Stimulated activated CD4-positive, alpha-beta T cell treated with anti-CD3 and anti-CD28 coated beads, Interleukin-12 subunit alpha, Interleukin-12 subunit beta, amount 100 ng/mL, for 48 hours (primary cell): ENCODE measurements around the gene QPCTL.
"Not testable (repeated sequence)": the region's sequence is repeated elsewhere in the genome, so short reads cannot be mapped to it uniquely, and the experiment has no call there.

Experiments used
- DNase-seq, 3 donors: peaks; one replicate each; pipeline ENCODE4 v3.0.0-alpha.2; 2020; ENCODE audit warnings: low read depth in 2 of 3, low spot score in 1 of 3

QPCTL gene

DNA sequence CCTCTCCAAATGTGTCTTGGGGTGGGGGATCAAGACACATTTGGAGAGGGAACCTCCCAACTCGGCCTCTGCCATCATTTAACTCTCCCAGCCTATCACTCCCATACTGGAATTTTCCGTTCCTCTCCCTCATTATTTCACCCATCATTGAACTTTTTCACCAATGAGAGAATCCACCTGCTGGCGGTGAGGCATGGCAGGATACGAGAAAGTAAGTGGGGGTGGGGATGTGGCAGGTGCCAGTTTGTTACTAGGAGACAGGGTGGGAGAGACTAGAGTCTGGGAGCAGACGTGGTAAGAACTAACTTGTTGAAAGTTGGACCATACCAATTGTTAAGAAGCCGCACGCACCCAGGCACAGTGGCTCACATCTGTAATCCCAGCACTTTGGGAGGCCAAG, 17.5 kb upstream of the QPCTL start:
- DNase-seq, result no peak

DNA sequence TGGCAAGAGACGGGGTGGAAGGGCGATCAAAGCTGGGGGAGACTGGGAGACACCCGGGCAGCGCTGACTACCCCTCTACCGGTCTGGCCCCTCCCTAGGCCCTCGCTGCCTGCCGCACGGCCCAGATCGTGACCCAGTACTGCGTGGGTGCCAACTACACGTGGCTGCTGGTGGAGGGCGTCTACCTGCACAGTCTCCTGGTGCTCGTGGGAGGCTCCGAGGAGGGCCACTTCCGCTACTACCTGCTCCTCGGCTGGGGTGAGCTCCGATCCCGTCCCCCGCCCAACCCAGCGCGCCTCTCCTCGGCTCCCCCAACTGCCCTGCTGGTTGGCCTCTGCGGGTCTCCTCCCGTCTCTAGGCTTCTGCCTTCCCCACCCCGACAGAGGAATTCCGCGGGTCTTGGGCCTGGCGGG, 15.6 kb upstream of the QPCTL start:
- peak in 1 of 3 donors; percentile 32 for DNase-seq

DNA sequence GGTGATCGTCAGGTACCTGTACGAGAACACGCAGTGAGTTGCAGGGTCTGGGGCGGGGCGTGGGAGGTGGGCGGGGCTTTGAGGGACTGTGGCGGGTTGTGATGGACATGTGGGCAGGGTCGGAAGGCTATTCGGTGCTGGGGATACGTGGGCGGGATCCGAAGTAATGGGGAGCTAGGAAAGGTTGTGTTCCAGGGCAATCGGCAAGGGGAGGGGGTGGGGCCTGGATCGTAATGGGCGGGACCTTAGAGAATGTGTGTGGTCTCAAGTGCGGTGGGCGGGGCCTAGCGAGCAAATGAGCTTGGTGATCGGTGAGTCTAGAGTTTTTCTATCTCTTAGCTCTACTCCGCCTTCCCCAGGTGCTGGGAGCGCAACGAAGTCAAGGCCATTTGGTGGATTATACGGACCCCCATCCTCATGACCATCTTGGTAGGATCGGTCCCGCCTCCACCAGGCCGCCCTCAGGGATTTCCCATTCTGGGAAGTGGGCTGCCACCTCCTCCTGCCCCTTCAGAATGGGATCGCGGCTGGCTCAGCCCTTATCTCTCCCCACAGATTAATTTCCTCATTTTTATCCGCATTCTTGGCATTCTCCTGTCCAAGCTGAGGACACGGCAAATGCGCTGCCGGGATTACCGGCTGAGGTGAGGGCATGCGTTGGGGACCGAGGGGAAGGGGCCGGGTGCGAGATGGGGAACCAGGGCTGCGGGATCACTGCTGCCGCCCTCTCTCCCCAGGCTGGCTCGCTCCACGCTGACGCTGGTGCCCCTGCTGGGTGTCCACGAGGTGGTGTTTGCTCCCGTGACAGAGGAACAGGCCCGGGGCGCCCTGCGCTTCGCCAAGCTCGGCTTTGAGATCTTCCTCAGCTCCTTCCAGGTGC, 14.9 kb upstream of the QPCTL start:
- DNase-seq, result peak; percentile 79 to 88 (median 82)

DNA sequence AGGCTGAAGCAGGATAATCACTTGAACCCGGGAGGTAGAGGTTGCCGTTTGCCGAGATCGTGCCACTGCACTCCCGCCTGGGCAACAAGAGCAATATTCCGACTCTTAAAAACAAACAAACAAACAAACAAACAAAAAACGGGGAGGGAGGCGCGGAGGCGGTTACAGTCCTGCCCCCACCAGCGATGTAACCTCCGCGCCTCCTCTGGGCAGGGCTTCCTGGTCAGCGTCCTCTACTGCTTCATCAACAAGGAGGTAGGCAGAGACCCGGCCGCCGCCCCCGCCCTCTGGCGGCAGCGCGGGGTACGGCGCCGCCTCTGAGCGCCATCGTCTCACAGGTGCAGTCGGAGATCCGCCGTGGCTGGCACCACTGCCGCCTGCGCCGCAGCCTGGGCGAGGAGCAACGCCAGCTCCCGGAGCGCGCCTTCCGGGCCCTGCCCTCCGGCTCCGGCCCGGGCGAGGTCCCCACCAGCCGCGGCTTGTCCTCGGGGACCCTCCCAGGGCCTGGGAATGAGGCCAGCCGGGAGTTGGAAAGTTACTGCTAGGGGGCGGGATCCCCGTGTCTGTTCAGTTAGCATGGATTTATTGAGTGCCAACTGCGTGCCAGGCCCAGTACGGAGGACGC, 11.0 kb upstream of the QPCTL start:
- DNase-seq, result peak; percentile 74 to 83 (median 76)

DNA sequence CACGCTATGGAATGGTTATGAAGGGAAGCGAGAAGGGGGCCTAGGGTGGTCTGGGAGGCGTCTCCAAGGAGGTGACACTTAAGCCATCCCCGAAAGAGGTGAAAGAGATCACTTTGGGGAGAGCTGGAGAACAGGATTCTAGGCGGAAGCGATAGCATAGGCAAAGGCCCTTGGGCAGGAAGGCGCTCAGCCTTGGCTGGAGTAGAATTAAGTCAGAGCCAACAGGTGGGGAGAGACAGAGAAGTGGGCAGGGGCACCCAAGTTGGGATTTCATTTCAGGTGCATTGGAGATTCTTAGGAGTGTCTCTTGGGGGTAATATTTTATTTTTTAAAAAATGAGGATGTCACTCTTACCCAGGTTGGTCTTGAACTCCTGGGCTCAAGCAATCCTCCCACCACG, 10.3 kb upstream of the QPCTL start:
- DNase-seq, result no peak

DNA sequence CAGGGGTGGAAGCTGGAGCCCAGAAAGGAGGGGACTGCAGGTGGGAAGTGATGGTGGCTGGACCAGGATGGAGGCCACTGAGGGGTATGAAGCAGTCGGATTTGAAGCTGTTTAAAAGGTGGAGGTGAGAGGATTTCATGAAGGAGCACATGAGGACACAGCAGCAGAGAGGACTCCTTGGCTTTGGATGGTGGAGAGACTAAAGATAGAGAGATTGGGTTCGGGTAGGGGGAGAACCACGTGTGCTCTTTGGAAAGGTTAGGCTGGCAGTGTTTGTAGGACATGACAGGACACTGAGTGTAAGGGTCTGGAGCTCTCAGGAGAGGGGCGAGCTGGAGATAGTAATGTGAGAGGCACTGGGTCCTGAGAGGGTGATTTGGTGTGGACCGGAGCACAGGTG, 9.6 kb upstream of the QPCTL start:
- DNase-seq, result no peak

DNA sequence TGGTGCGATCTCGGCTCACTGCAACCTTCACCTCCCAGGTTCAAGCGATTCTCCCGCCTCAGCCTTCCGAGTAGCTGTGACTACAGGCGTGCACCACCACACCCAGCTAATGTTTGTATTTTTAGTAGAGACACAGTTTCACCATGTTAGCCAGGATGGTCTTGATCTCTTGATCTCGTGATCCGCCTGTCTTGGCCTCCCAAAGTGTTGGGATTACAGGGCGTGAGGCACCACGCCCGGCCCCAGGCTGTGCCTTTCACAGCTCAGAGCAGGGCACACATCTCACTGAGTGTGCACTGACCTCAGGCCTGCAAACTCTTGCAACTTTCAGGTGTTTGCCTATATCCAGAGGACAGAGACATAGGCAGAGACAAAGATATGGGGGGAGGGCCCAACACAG, 7.4 kb upstream of the QPCTL start:
- not testable (repeated sequence) for DNase-seq

DNA sequence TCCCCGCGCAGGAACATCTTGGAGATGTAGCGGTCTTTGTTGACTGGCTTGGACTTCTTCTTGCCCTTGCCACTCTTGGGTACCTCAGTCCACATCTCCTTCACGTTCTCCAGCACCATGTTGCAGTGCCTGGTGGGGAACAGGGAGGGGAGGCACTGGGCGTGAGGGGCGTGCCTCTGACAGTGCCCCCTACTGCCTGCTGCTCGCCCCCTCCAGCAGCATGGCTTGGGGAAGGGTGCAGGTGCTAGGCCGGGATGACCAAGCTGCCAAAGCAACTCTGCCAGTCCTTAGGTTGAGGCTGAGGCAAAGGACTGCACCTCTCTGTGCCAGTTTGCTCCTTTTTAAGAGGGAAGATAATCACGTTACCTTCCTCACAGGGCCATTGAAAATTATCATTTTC, 4.9 kb upstream of the QPCTL start:
- DNase-seq, result no peak

DNA sequence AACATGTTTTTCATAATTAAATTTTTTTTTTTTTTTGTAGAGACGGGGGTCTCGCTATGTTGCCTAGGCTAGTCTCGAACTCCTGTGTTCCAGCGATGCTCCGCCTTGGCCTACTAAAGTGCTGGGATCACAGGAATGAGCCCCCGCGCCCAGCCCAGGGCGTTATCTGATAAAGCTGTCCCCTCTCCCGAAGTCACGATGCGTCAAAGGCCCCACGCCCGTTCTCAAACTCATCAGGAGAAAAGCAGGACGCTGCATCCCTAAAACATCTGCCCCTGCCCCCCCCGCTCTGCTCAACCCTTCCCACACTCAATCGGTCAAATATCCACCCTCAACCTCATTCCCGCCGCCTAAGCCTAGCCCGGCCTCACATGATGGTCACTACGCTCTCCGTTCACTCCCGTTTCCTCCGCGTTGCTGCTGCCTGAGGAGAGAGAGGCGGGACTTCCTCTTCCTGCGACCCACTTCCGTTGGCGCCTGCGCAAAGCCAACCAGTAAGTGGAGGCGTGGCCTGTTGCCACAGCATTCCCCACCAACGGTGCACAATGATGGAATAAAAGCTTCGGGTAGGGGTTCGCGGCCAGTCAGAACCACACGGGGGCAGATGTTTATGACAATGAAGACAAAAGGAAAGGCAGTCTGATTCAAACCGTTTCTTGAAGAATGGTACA, 815 bp upstream of the QPCTL start, which contains the start of gene SNRPD2:
TSS of gene SNRPD2 (minus strand) at position 438 of the 671 bp plus-strand sequence. CDS start at position 373, 65 bp downstream.
- DNase-seq, result peak; percentile 90 to 95 (median 92)

DNA sequence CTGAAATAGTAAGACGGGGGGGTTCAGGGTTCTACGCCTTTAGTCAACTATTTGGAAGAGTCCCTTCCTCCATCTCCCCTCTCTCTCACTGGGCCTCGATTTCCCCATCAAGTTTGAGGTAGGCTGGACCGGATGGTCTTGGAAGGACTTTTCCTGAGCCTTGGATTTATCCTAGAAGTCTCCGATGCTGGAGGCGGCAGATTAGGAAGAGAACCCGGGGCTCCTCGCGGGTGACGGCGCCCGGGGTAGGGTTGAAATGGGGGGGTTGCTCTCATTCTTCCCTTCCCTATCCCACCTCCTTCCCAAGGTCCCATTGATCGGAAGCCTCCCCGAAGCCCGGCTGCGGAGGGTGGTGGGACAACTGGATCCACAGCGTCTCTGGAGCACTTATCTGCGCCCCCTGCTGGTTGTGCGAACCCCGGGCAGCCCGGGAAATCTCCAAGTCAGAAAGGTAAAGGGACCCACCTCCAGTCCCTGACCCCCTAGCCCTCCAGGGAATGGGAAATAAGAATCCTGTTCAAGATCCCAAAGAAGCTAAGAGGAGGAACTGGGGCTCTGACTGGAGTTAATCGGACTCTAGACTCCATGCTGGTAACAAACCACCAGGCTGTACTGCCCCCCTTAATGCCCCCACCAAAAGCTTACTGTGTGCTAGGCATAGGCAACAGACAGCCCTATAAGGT, 781 bp downstream of the QPCTL start:
- peak; percentile 67 to 81 (median 81) for DNase-seq

DNA sequence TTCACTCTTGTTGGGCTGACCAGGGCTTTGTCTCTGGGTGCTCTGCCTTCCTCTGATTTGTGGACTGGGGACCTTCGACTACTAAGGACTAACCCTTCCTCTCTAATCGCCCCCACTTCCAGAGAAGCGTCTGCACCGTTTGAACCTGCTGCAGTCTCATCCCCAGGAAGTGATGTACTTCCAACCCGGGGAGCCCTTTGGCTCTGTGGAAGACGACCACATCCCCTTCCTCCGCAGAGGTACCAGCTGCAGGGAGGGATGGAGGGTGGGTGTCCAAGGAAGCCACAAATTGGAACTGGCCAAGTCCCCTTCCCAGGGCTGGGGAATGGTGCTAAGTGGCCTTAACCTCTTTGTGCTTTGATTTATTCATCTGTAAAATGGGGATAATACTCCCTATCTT, 9.2 kb downstream of the QPCTL start:
- DNase-seq, result no peak

DNA sequence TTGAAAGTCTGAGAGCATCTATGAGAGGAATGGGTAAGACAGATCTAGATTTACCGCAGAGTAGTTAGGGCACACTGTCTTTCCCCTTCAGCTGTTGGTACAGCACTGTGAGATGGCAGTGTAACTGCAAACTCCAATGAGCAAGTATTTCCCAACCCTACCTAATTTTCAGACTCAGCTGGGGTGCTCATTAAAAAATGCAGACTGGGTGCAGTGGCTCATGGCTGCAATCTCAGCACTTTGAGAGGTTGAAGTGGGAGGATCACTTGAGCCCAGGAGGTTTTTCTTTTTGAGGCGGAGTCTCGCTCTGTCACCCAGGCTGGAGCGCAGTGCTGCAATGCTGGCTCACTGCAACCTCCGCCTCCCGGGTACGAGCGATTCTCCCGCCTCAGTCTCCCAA, 12.6 kb downstream of the QPCTL start:
- DNase-seq, result no peak

DNA sequence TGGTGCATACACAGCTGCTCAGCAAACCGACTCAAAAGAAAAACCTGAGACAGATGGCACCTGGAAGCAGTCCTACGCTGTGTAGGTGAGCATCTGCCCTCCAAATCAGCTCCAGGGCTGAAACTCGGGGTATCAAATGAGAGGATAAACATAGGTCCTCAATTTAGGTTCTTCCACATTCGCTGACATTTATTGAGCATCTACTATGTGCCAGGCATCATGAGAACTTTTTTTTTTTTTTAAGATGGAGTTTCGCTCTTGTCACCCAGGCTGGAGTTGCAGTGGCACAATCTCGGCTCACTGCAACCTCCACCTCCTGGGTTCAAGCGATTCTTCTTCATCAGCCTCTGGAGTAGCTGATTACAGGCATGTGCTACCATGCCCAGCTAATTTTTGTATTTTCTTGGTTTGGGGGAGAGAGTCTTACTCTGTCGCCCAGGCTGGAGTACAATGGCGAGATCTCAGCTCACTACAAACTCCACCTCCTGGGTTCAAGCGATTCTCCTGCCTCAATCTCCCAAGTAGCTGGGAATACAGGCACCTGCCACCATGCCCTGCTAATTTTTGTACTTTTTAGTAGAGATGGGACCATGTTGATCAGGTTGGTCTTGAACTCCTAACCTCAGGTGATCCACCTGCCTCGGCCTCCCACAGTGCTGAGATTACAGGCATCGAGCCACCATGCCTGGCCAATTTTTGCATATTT, 13.4 kb downstream of the QPCTL start:
- DNase-seq, result no peak

DNA sequence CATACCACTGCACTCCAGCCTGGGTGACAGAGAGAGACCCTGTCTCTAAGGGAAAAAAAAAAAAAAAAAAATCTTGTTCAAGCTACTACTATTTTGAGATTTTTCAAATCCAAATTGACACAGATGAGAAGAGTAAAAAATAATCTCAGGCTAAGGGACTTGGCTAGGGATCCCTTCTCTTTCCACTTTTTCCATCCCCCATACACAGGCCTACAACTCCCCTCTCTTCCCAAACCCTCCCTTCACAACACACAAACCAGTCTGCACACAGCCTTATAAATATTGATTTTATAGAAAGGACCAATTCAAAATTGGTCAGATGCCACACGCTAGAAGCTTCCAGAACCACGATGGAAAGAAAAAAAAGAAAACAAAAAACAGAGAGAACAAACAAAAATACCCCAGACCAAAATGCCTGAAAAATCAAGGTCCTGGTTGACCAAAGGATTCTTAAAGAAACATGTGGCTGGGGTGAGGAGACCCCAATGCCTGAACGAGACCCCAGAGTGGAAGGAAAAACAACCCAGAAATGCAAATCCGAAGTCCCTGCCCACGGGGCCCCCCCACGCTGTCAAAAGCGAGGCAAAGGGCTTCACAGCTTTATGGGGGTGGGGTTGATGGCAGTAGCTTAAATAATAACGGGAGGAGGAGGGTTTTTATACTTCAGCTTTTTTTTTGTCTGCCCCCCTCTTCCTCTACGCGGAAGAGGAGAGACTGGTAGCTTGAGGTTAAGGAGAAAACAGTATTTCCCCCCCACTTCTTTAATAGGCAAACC, 18.1 kb downstream of the QPCTL start:
- DNase-seq, result no peak

DNA sequence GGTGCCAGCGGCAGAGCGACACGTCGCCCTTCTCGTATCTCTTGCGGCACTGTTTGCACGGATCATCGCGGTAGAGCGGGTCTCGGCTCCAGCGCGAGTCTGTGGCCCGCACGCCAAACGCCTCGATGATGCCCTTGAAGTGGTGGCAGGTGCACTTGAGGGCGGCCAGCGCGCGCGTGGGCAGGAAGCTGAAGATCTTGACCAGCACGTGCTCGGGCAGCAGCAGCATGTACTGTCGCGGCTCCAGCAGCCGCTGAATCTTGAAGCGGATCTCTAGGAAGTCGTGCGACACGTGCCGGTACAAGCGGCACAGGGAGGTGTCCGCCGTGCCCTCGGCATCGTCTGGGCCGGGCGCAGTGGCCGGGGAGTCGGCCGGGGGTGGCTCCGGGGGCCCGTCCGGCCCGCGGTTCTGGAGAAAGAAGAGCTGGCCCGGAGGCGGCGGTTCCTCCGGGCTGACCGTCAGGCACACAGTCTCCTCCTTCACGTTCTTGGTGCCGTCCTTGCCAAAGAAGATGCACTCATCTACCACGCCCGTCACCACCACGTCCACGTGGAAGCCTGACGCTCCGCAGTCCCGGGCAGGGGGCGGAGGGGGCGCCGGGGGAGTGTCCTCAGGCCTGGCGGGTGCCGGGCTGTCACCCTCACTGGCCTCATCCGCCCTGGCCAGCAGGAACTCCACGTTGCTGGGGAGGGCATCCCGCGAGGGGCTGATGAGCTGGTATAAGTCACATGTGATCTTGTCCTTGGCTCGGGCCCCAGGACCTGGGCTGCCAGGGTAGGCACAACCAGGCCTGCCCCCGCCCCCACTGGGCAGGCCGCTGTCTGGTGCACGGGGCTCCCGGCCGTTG, 19.6 kb downstream of the QPCTL start:
- DNase-seq, result no peak

DNA sequence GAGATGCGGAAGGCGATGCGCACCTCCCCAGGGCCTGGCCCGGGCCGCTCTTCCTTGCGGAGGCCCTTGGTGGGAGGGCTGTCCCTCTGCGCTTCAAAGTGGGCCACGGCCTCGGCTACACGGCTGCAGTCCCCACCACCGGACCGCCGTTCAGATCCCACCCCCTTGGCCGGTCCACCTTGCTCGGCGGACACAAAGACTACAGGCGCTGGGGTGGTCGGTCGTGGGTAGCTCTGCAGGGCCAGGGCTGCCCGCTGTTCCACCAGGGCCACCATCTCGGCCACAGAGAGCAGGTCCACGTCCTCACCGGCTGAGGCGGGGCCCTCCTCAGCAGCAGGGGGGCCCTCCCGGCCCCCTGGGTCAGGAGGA, 20.2 kb downstream of the QPCTL start:
- no peak for DNase-seq

DNA sequence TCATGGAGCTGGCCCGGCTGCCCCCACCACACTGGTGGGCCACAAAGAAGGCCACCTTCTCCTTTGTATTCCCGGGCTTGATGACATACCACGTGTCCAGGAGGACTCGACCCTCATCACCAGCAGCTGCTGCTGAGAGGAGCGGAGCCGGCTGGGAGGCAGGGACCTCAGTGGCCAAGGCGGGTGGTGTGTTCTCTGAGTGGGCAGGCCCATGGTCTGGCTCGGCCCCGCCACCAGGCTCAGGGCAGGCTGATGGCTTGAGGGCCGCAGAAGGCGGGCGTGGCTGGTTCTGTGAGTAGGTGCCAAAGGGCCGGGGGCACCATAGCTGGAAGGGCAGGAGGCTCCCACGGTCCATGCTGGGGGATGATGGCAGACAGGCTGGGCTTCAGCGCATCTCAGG, 20.7 kb downstream of the QPCTL start:
- no peak for DNase-seq

DNA sequence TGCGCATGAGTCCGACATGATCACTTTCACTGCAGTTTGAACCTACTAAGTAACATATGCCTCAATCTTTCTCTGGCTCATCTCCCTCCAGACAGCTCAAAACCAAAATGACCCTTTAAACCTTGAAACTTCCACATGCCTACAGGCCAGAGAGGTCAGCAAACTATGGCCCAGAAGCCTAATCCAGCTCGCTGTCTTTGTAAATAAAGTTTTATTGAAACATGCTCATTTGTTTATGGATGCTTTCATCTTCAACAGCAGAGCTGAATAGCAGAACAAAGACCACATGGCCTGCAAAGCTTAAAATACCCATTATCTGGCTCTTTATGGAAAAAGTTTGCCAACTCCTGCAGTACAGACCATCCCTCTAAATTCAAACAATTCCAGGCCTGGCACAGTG, 22.7 kb downstream of the QPCTL start:
- DNase-seq, result no peak
